ENCODE data around the gene HGD. TPM values are rescaled to one million over a fixed set of nuclear protein-coding genes. Genes with fewer than 3 reads are reported as not detected.
A peak's percentile ranks its signal among the peaks of the same experiment; 100 is the strongest.

Gene HGD
- polyA plus RNA-seq, 2 of the 4 experiments (the other 2 are of a cell fraction) = 48.8 to 101 TPM

- no peaks in the 10 kb centered on the region for H3K4me1 ChIP-seq
- H3K4me2 ChIP-seq = no peak overlapping the region
- no peaks in the 10 kb centered on the region for H3K9me3 ChIP-seq
- no peak overlapping the region for H3K4me3 ChIP-seq
- ATAC-seq = peak; percentile 25 to 45; a peak in 4 of 6 replicates
- no peak for DNase-seq (ENCODE audit: low read depth in 1 of 2, low spot score in 1 of 2)
- no peak overlapping the region for H3K27ac ChIP-seq
- POLR2A ChIA-PET = interaction anchor here (1.5 kb wide), 1 partner anchor 8 kb away, joined by 11 read pairs; the partner anchor contains the start of gene NDUFB4
- no peak for FAIRE-seq
- TF ChIP-seq ATOH8 (CRISPR knock-in tag; IDR thresholded peaks at IDR 0.05; ENCODE audit: low read depth) (no peak), MAX (IDR thresholded peaks at IDR 0.05) (no peak), EHF (CRISPR knock-in tag; IDR thresholded peaks at IDR 0.05) (no peak), FOSL2 (IDR thresholded peaks at IDR 0.05) (no peak), FOSL2 (CRISPR knock-in tag; IDR thresholded peaks at IDR 0.05) (no peak), USF2 (IDR thresholded peaks at IDR 0.05) (no peak), NR3C1 (IDR thresholded peaks at IDR 0.05) (no peak), RARB (CRISPR knock-in tag; IDR thresholded peaks at IDR 0.05) (no peak)
- CTCF ChIA-PET = interaction anchor here (1.0 to 2.4 kb wide), 4 partner anchors 10 to 191 kb away, joined by 3 to 13 read pairs (median 4); no protein-coding TSS in a partner anchor
Observed at GRCh38 chr3:120604382-120604781, 77.7 kb downstream of the HGD start.

DNA sequence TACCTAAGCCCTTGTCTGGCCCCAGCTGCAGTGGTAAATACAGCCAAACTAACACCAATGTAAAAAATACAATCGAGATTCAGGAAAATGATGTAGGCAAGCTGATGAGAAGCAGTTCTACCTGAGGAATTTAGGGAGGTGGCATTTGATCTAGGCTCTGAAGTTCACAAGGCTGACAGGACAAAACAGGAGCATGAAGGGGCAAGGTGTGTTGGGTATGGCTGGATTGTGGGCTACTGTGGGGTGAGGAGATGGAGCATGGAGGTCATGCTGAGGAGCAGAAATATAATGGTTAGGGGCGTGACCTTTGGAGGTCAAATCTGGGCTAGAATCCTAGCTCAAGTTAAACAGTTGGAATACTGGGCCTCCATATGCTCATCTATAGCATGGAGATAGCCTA lies 79.4 kb downstream of the HGD start:
- Histone ChIP-seq H3K4me1 (peaks cover 2% of the 10 kb centered on the region; the same call in 2 of the 3 replicates), H3K4me2 (no peak overlapping the region), H3K4me3 (no peak overlapping the region), H3K27ac (no peak overlapping the region), H3K9me3 (no peaks in the 10 kb centered on the region)
- FAIRE-seq (no peak), ATAC-seq (no peak), DNase-seq (ENCODE audit: low read depth in 1 of 2, low spot score in 1 of 2) (no peak)
- POLR2A ChIA-PET = no interaction called here
- CTCF ChIA-PET = interaction anchor here (1.6 kb wide), 1 partner anchor 10 kb away, joined by 4 read pairs; no protein-coding TSS in a partner anchor
- no peak for TF ChIP-seq BHLHE40 (IDR thresholded peaks at IDR 0.05; ENCODE audit: low read depth, low read length)
- no peak for TF ChIP-seq CBX2 (IDR thresholded peaks at IDR 0.05; ENCODE audit: borderline replicate concordance, low read depth)
- TF ChIP-seq ZNF302 (CRISPR knock-in tag; IDR thresholded peaks at IDR 0.05) = no peak
- TF ChIP-seq RAD21 (conservative IDR thresholded peaks at IDR 0.05 in 1 of 2, IDR thresholded peaks at IDR 0.05 in 1 of 2) = no peak
- no peak for TF ChIP-seq RFX5 (IDR thresholded peaks at IDR 0.05)
- no peak for TF ChIP-seq PHF8 (IDR thresholded peaks at IDR 0.05; ENCODE audit: borderline replicate concordance, low read depth)
- TF ChIP-seq, protein P1, sequence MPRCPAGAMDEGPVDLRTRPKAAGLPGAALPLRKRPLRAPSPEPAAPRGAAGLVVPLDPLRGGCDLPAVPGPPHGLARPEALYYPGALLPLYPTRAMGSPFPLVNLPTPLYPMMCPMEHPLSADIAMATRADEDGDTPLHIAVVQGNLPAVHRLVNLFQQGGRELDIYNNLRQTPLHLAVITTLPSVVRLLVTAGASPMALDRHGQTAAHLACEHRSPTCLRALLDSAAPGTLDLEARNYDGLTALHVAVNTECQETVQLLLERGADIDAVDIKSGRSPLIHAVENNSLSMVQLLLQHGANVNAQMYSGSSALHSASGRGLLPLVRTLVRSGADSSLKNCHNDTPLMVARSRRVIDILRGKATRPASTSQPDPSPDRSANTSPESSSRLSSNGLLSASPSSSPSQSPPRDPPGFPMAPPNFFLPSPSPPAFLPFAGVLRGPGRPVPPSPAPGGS (IDR thresholded peaks at IDR 0.05) = no peak
- no peak for TF ChIP-seq CHD2 (IDR thresholded peaks at IDR 0.05; ENCODE audit: low read length, partially characterized antibody)
- no peak for TF ChIP-seq SMC3 (IDR thresholded peaks at IDR 0.05)
- WGBS (ENCODE audit: missing lambda C conversion rate) = 65% methylated on average over 2 of the region's 2 CpGs

DNA sequence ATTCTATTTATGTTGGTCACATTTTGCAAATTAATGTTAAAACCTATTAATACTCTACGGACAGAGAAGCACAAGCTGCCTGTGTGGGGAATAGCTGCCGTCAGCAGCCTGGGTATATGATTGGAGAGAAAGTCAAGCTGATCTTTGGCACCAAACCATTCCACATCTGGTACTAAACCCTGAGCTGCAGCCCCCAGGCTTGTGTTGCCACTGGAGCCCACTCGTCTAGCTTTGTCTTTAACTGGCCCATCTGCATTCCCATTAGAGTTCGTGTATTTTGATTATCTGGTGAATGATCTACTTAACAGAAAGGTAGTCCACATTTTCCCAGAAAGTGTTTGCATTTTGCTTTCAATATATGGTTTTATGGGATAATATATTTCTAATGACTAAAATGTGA lies 80.5 kb downstream of the HGD start:
- POLR2A ChIA-PET = no interaction called here
- FAIRE-seq (no peak), DNase-seq (ENCODE audit: low read depth in 1 of 2, low spot score in 1 of 2) (no peak), ATAC-seq (no peak)
- Histone ChIP-seq H3K4me3 (no peak overlapping the region), H3K27ac (no peak overlapping the region), H3K9me3 (no peaks in the 10 kb centered on the region), H3K4me1 (peaks cover 9% of the 10 kb centered on the region; the same call in 2 of the 3 replicates), H3K4me2 (no peak overlapping the region)
- TF ChIP-seq EP300 (IDR thresholded peaks at IDR 0.05) (no peak), RARB (CRISPR knock-in tag; IDR thresholded peaks at IDR 0.05) (no peak), EHF (CRISPR knock-in tag; IDR thresholded peaks at IDR 0.05) (no peak), KDM1A (IDR thresholded peaks at IDR 0.05; ENCODE audit: low read depth) (no peak), REST (IDR thresholded peaks at IDR 0.05) (no peak), JUNB (IDR thresholded peaks at IDR 0.05) (no peak), EHMT2 (IDR thresholded peaks at IDR 0.05; ENCODE audit: low read depth) (no peak), BHLHE40 (IDR thresholded peaks at IDR 0.05; ENCODE audit: low read depth, low read length) (no peak), MAX (IDR thresholded peaks at IDR 0.05) (no peak)
- TF ChIP-seq, protein P2, sequence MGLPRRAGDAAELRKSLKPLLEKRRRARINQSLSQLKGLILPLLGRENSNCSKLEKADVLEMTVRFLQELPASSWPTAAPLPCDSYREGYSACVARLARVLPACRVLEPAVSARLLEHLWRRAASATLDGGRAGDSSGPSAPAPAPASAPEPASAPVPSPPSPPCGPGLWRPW (IDR thresholded peaks at IDR 0.05) = no peak
- 78% methylated on average over 4 of the region's 4 CpGs for WGBS (ENCODE audit: missing lambda C conversion rate)
- CTCF ChIA-PET = interaction anchor here (1.1 to 1.5 kb wide), 2 partner anchors 43 to 193 kb away, joined by 4 to 5 read pairs; no protein-coding TSS in a partner anchor
